GM19468 (cell line): Measurements from ENCODE around the gene GNG5.
A peak's percentile ranks its signal among the peaks of the same experiment; 100 is the strongest.
"Not testable (repeated sequence)": the region's sequence is repeated elsewhere in the genome, so short reads cannot be mapped to it uniquely, and the experiment has no call there.

Experiments
- ATAC-seq: cut with Tn5 transposase; IDR thresholded peaks from one replicate; pipeline ENCODE4 v1.9.1; 2021; ENCODE audit warnings: mild to moderate bottlenecking, moderate library complexity, moderate number of reproducible peaks; ENCODE audit not compliant: unreplicated experiment; ENCODE audit errors: extremely low read depth

Gene GNG5

DNA sequence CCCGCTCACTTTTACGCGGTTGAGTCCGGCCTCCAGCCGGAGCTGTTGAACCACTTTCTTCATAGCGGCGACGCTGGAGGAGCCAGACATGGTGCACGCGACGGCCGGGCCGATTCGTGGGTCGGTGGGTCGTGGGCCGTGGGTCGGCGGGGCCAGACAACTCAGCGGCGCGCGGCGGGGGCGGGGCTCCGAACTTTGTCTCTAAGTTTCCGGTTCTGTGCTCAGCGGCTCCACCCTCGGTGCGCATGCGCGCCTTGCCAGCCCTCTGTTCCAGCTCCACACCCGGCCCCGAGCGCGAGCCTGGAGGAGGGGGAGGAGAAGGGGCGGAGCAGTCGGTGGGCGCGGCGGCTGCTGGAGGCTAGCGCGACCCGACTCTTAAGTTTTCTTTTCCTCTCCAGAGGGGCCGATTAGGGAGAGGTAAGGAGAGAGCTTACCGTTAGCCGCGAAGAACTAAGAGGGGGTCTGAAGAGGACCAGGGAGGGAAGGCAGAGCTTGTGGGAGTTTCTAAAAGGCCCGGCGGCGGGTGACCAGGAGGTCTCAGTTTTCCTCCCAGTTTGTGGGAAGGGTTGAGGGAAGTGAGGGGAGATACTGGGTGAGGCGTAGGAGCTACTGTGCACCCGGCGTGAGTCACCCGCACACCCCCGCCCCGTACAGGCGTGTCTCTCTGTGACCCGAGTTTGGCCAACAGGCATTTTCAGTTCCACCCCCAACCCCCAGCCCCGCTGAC lies at the start of gene GNG5, which contains the start of gene SPATA1:
Gene GNG5 (minus strand): TSS at position 580 of the 727 bp plus-strand sequence. CDS start 490 bp downstream, at position 90.
Gene SPATA1 (plus strand): TSS at position 385 of the 727 bp plus-strand sequence. CDS start 9,974 bp downstream, outside the sequence.
- ATAC-seq = peak; percentile 74

DNA sequence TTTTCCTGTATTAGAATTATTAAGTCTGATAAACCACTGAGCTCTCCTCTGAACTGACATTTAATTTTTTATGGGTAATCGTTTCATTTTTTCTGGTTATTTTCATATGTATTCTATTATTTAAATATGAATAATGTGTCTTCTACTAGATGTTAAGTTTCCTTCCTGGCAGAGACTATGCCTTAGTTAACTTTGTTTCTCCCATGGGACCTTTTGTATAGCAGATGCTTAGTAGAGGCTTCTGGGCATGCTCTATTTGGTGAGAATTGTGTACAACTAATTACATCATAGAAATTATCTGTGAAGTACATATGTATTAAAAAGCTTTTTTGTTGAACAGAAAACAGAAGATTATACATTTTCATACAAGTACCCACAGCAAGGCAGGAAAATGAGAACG lies 44.4 kb upstream of the GNG5 start:
- ATAC-seq = no peak

- no peak for ATAC-seq
These were observed 35.3 kb upstream of the GNG5 start for GRCh38 chr1:84541679-84542078.

GRCh38 chr1:84540759-84541158 lies 34.4 kb upstream of the GNG5 start:
- no peak for ATAC-seq

DNA sequence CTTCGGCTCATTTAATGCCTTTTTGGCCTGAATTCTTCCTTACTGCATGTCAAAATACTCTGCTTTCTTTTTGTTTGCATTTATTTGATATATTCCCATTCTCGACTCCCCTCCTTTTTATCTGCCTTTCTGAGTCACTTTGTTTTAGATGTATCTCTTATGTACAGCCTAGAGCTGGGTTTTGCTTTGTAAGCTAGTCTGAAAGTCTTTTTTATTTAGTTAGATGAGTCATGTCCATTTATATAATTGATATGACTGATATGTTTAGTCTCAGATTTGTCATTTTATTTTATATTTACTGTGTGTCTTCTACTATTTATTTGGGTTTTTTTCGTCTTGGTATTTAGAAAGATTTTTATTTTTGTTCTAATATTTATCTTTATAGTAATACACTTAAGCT lies 33.6 kb upstream of the GNG5 start:
- no peak for ATAC-seq

DNA sequence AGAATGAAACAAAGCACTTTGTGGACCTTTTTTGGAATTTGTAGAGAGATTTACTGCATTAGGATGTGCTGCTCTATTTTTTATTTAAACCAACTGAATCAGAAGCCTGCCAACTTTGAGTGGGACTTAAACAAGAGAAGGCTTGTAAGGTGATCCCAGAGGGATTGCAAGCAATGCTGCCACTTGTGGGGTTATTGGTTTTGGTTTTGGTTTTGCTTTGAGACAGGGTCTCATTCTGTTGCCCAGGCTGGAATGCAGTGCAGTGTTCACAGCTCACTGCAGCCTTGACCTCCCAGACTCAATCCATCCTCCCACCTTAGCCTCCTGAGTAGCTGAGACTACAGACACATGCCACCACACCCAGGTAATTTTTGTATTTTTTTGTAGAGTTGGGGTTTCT lies 32.2 kb upstream of the GNG5 start:
- ATAC-seq = no peak

DNA sequence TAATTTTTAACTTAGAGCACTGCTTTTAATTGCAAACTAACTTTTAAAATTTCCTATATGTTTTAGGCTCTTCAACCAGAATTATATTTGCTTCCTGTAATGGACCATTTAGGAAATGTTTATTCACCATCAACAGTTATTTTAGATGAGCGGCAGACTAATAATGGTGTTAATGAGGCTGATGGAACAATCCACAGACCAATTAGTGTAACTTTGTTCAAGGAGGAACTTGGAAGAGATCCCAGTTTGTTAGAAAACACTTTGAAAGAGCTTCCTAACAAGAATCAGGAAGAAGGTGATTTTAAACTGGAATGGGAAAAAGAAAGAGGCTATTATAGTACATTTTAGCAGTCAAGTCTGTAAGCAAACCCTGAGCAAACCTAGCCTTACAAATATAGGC lies 19.4 kb upstream of the GNG5 start:
- ATAC-seq = no peak

DNA sequence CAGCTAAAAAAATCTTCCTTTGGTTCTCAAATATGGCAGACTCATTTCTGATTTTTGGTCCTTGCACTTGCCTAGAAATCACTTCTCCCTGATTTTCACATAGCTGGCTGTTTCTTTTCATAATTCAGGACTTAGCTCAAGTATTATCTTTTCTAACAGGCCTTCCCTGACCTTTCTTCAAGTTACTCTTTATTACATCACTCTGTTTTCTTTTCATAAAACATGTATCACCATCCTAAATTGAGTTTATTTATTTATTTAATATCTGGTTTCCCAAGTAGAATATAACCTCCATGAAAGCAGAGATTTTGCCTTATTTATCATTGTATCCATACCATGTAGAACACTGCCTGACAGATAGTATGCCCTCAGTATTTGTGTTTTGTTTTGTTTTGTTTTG lies 18.2 kb upstream of the GNG5 start:
- no peak for ATAC-seq

GRCh38 chr1:84510668-84511067 lies 4.3 kb upstream of the GNG5 start:
- ATAC-seq = no peak

- no peak for ATAC-seq
These were observed 3.8 kb upstream of the GNG5 start for GRCh38 chr1:84510165-84510564.

DNA sequence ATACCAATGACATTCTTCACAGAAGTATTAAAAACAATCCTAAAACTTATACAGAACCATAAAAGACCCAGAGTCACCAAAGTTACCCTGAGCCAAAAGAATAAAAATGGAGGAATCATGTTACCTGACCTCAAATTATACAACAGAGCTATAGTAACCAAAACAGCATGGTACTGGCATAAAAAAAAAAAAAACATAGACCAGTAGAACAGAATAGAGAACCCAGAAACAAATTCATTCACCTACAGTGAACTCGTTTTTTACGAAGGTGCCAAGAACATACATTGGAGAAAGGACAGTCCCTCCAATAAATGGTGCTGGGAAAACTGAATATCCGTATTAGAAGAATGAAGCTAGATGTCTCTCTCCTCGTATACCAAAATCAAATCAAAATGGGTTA lies 2.6 kb upstream of the GNG5 start:
- ATAC-seq = no peak

- no peak for ATAC-seq
These were observed 2.1 kb upstream of the GNG5 start for GRCh38 chr1:84508510-84508909.

DNA sequence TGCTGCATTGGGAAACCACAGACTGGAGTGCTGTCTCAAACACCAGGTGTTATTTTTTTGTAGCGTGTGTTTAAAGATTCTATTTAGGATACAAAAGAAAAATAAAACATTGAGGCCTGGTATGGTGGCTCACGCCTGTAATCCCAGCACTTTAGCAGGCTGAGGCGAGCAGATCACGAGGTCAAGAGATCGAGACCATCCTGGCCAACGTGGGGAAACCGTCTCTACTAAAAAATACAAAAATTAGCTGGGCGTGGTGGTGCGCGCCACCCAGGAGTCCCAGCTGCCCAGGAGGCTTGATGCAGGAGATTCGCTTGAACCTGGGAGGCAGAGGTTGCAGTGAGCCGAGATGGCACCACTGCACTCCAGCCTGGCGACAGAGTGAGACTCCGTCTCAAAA lies 1.5 kb upstream of the GNG5 start:
- not testable (repeated sequence) for ATAC-seq

DNA sequence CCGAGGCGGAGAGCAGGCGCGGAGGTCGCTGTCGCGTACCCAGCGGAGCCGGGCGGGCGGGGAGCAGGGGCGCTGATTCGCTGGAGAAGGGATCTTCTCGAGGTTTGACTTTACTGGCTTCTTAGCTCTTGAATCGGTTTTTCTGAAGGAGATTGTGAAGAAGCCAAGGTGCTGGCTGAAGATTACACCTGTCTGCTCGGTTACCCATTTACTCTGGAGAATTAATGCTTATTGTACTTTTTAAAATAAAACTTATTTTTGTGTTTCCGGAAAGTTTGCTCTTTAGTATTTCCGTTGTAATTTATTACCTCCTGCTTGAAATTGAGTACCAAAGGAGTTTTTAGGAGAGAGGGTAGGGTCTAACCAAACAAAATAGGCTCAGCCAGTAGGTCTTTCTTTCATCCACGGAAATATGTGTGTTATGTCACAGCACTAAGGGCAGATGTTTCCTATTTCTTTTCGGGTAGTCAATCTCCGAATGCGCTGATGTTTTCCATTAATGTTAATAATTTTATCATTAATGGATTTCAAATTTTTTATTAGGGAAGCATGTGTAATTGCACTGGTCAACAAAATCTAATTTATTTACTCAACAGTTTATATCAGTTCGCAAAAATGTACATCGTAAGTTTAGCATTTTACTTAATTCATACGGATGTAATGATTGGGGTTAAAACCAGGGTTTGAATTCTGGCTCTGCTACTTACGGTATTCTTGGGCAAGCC lies 510 bp upstream of the GNG5 start:
- ATAC-seq = no peak

GRCh38 chr1:84505493-84506001 lies 834 bp downstream of the GNG5 start:
- peak; percentile 0 for ATAC-seq

GRCh38 chr1:84504580-84505492 lies 1.5 kb downstream of the GNG5 start:
- no peak for ATAC-seq

- ATAC-seq = no peak
These were observed 3.5 kb downstream of the GNG5 start for GRCh38 chr1:84502927-84503326.

GRCh38 chr1:84497631-84498275 lies 8.6 kb downstream of the GNG5 start:
- no peak for ATAC-seq

DNA sequence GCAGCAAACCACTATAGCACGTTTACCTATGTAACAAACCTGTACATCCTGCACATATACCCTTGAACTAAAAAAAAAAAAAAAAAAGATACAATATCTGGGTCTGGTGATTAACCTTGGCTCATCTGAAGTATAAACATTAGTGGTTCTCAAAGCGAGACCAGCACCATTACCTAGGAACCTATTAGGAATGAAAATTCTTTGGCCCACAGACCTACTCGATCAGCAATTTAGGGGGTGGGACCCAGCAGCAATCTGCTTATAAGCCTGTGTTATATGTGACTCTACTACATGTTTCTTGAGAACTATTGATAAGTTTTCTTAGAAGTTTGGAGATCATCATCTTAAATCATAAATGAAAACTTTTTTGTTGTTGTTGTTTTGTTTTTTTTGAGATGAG lies 9.9 kb downstream of the GNG5 start:
- no peak for ATAC-seq

- ATAC-seq = no peak
These were observed 12.6 kb downstream of the GNG5 start for GRCh38 chr1:84493747-84494146.
